Brain pericyte (primary cell): ENCODE data around the gene KIR3DL1.
"Not testable (repeated sequence)": the region's sequence is repeated elsewhere in the genome, so short reads cannot be mapped to it uniquely, and the experiment has no call there.

Experiments used
- DNase-seq: peaks from one replicate; pipeline ENCODE4 v3.0.0-alpha.2; 2012; ENCODE audit warnings: low read depth, low spot score

Gene KIR3DL1

DNA sequence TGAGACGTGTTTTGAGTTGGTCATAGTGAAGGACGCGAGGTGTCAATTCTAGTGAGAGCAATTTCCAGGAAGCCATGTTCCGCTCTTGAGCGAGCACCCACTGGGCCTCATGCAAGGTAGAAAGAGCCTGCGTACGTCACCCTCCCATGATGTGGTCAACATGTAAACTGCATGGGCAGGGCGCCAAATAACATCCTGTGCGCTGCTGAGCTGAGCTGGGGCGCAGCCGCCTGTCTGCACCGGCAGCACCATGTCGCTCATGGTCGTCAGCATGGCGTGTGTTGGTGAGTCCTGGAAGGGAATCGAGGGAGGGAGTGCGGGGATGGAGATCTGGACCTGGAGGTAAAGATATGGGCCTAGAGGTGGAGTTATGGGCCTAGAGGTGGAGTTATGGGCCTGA lies at the start of gene KIR3DL1:
KIR3DL1 (plus strand) TSS at position 218 of the 400 bp plus-strand sequence.
- not testable (repeated sequence) for DNase-seq

DNA sequence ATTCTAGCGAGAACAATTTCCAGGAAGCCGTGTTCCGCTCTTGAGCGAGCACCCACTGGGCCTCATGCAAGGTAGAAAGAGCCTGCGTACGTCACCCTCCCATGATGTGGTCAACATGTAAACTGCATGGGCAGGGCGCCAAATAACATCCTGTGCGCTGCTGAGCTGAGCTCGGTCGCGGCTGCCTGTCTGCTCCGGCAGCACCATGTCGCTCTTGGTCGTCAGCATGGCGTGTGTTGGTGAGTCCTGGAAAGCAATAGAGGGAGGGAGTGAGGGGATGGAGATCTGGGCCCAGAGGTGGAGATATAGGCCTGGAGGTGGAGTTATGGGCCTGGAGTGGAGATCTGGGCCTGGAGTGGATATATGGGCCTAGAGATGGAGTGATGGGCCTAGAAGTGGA lies 46.6 kb upstream of the KIR3DL1 start, which contains the start of gene KIR2DL1:
KIR2DL1 (plus strand) TSS at position 148 of the 400 bp plus-strand sequence; CDS start at position 206, 58 bp downstream.
- not testable (repeated sequence) for DNase-seq

- not testable (repeated sequence) for DNase-seq
Observed at GRCh38 chr19:54770511-54770910, 45.8 kb upstream of the KIR3DL1 start.

DNA sequence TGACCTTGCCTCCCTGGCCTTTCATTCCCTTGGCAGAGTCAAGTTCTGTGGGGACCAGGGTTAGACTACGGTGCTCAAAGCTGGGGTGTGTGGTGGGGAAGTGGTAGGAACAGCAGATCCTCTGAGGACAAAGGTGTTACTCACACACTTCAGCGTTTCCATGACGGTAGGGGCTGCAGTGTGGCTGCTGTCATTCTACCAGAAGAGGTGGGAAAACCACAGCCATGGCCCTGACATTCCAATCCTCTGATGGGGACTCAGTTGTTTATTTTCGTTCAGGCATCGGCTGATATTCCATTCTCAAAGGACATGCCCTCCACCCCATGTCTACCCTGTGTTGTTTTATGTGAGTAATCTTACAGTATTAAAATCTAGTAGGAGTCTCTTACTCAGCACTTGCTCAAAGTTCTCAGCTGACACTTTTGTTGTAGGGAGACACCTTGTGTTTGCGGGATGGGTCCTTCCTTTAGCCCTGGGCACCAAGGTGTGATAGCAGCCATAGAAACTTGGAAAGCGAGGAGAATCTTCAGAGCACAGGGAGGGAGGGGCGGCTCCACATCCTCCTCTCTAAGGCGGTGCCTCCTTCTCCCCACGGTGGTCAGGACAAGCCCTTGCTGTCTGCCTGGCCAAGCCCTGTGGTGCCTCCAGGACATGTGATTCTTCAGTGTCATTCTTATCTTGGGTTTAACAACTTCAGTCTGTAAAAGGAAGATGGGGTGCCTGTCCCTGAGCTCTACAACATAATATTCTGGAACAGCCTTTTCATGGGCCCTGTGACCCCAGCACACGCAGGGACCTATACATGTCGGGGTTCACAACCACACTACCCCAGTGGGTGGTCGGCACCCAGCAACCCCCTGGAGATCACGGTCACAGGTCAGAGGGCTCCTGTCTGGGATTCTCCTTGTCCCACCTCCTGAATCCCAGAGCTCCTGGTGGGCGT lies 45.0 kb upstream of the KIR3DL1 start:
- DNase-seq = not testable (repeated sequence)

DNA sequence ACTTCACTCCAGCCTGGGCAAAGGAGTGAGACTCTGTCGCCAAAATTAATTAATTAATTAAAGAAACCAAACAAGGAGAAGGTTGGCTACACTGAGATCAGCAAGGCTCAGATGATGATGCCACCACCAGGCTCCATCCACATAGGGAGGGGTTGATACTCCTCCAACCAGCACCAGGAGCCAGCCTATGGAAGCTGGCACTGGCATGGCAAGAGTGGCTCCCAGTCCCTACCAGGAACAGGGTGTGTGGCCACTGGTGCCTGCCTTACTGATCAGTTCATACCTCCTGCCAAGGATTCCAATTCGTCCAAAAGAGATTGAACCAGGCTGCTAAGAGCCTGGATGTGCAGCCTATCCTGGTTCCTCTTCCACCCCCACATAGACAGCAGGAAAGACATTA lies 43.6 kb upstream of the KIR3DL1 start:
- not testable (repeated sequence) for DNase-seq

GRCh38 chr19:54775095-54775815 lies 41.0 kb upstream of the KIR3DL1 start:
- not testable (repeated sequence) for DNase-seq

GRCh38 chr19:54775830-54776229 lies 40.4 kb upstream of the KIR3DL1 start:
- not testable (repeated sequence) for DNase-seq

GRCh38 chr19:54777851-54778250 lies 38.4 kb upstream of the KIR3DL1 start:
- not testable (repeated sequence) for DNase-seq

GRCh38 chr19:54778896-54779295 lies 37.4 kb upstream of the KIR3DL1 start:
- DNase-seq = not testable (repeated sequence)

DNA sequence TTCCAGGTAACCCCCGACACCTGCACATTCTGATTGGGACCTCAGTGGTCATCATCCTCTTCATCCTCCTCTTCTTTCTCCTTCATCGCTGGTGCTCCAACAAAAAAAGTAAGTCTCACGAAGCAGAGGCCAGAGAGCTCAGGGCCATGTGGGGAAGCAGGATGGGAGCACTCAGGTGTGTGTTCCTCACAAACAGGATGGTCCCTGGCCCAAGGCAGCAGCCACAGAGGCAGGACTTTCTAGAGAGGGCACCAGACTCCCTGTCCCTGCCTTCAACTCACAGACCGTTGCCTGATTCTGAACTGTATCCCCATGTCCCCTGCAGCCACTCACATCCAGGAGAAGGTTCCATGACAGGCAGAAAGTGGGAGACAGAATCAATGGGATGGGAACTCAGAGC lies 33.4 kb upstream of the KIR3DL1 start:
- not testable (repeated sequence) for DNase-seq

DNA sequence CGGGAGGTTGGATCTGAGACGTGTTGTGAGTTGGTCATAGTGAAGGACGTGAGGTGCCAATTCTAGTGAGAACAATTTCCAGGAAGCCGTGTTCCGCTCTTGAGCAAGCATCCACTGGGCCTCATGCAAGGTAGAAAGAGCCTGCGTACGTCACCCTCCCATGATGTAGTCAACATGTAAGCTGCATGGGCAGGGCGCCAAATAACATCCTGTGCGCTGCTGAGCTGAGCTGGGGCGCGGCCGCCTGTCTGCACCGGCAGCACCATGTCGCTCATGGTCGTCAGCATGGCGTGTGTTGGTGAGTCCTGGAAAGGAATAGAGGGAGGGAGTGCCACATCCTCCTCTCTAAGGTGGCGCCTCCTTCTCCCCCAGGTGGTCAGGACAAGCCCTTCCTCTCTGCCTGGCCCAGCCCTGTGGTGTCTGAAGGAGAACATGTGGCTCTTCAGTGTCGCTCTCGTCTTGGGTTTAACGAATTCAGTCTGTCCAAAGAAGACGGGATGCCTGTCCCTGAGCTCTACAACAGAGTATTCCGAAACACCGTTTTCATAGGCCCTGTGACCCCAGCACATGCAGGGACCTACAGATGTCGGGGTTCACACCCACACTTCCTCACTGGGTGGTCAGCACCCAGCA lies 30.1 kb upstream of the KIR3DL1 start:
- not testable (repeated sequence) for DNase-seq

- not testable (repeated sequence) for DNase-seq
Observed at GRCh38 chr19:54788154-54788553, 28.1 kb upstream of the KIR3DL1 start.

GRCh38 chr19:54790711-54791110 lies 25.6 kb upstream of the KIR3DL1 start:
- no peak for DNase-seq

GRCh38 chr19:54791476-54791875 lies 24.8 kb upstream of the KIR3DL1 start:
- no peak for DNase-seq

DNA sequence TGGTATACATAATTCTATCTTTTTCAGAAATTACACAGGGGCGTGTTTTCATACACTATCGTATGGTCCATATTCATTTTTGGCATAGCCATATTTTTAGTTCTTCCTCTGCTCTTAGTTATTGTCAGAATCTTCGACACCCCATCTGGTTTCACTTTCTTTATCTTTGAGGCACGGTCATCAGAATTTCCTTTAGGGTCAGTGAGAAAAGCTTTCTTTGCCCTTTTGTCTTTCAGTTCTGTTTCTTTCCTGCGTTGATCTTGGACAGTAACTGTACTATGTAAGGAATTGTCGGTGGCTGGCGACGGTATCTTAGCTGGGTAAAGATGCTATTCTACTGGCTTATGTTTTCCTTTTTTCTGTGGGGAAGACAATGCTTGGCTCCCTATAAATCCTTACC lies 23.5 kb upstream of the KIR3DL1 start:
- no peak for DNase-seq

GRCh38 chr19:54795758-54796157 lies 20.5 kb upstream of the KIR3DL1 start:
- no peak for DNase-seq

- DNase-seq = no peak
Observed at GRCh38 chr19:54803410-54803809, 12.9 kb upstream of the KIR3DL1 start, which contains the start of gene KIR2DL4. Gene KIR2DL4 (plus strand): TSS chr19:54803610. CDS start chr19:54803652, 42 bp downstream.

- no peak for DNase-seq
Observed at GRCh38 chr19:54804101-54804500, 12.2 kb upstream of the KIR3DL1 start.

DNA sequence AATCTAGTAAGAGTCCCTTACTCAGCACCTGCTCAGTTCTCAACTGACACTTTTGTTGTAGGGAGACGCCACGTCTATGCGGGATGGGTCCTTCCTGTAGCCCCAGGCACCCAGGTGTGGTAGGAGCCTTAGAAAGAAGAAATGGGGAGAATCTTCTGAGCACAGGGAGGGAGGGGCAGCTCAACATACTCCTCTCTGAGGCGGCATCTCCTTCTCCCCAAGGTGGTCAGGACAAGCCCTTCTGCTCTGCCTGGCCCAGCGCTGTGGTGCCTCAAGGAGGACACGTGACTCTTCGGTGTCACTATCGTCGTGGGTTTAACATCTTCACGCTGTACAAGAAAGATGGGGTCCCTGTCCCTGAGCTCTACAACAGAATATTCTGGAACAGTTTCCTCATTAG lies 11.7 kb upstream of the KIR3DL1 start:
- no peak for DNase-seq

DNA sequence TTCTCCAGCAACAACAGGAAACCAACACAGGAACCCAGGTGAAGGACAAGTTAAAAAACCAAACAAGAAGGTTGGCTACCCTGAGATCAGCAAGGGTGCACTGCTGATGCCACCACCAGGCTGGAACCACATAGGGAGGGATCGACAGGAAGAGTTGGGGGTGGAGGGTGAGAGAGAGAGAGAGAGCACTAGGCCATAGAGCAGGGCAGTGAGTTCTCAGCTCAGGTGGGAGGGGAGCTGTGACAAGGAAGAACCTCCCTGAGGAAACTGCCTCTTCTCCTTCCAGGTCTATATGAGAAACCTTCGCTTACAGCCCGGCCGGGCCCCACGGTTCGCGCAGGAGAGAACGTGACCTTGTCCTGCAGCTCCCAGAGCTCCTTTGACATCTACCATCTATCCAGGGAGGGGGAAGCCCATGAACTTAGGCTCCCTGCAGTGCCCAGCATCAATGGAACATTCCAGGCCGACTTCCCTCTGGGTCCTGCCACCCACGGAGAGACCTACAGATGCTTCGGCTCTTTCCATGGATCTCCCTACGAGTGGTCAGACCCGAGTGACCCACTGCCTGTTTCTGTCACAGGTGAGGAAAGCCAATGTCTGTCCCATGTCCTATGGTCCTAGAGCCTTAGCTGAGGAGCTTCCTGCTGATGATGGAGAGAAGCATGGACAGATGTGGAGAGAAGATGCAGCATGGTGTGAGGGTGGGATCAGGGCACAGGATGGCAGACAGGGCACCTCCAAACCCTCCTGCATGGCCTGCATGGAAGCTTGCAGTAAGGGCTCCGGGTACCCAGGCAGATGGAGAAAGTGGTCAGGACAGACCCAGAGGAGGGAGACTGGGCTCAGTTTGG lies 10.4 kb upstream of the KIR3DL1 start:
- DNase-seq = no peak

GRCh38 chr19:54806516-54806838 lies 9.8 kb upstream of the KIR3DL1 start:
- DNase-seq = no peak
